Mesendoderm (in vitro differentiated cells): ENCODE data around the gene GNPTG.

Experiments used
- DNase-seq: peaks from one replicate; pipeline ENCODE4 v3.0.0; 2013
- H2AK5ac ChIP-seq: 2 replicates; pipeline ENCODE4 v1.6.1; 2013; ENCODE audit warnings: low read length, inconsistent platforms
- H2BK120ac ChIP-seq: 2 replicates; pipeline ENCODE4 v1.6.1; 2013; ENCODE audit warnings: low read depth, mild to moderate bottlenecking, low read length, moderate library complexity, mixed read lengths
- H2BK15ac ChIP-seq: replicated peaks from 2 replicates; pipeline ENCODE4 v1.6.1; 2013; ENCODE audit warnings: low read depth, mild to moderate bottlenecking, moderate library complexity
- H2BK5ac ChIP-seq: 2 replicates; pipeline ENCODE4 v1.6.1; 2013; ENCODE audit warnings: low read length, inconsistent platforms
- H3K18ac ChIP-seq: 2 replicates; pipeline ENCODE4 v1.6.1; 2013; ENCODE audit warnings: mild to moderate bottlenecking, low read length, mixed read lengths
- H3K23ac ChIP-seq: one replicate; pipeline ENCODE4 v1.6.1; 2013; ENCODE audit warnings: low read length
- H3K27ac ChIP-seq: 2 replicates; pipeline ENCODE4 v1.5.1; 2013; ENCODE audit warnings: low read depth, mild to moderate bottlenecking, inconsistent platforms, low read length, moderate library complexity
- H3K27me3 ChIP-seq: 2 replicates; pipeline ENCODE4 v1.6.1; 2013; ENCODE audit warnings: low read length, control low read depth, mild to moderate bottlenecking, inconsistent platforms; ENCODE audit not compliant: insufficient read depth, poor library complexity
- H3K36me3 ChIP-seq: 2 replicates; pipeline ENCODE4 v1.6.1; 2013; ENCODE audit warnings: low read length, inconsistent platforms; ENCODE audit not compliant: control insufficient read depth, insufficient read depth
- H3K4ac ChIP-seq: one replicate; pipeline ENCODE4 v1.6.1; 2013; ENCODE audit warnings: low read depth, mild to moderate bottlenecking, low read length, moderate library complexity
- H3K4me1 ChIP-seq: 2 replicates; pipeline ENCODE4 v1.6.1; 2013; ENCODE audit warnings: low read depth, low read length, inconsistent platforms; ENCODE audit not compliant: control insufficient read depth
- H3K4me2 ChIP-seq: 2 replicates; pipeline ENCODE4 v1.6.1; 2013; ENCODE audit warnings: low read length
- H3K4me3 ChIP-seq: 2 replicates; pipeline ENCODE4 v1.5.1; 2013; ENCODE audit warnings: mild to moderate bottlenecking, low read length
- H3K56ac ChIP-seq: one replicate; pipeline ENCODE4 v1.6.1; 2013; ENCODE audit warnings: low read length
- H3K79me1 ChIP-seq: 2 replicates; pipeline ENCODE4 v1.6.1; 2013; ENCODE audit warnings: low read length, inconsistent platforms
- H3K79me2 ChIP-seq: 2 replicates; pipeline ENCODE4 v1.6.1; 2013; ENCODE audit warnings: mild to moderate bottlenecking, low read length; ENCODE audit not compliant: control insufficient read depth, insufficient read depth
- H3K9ac ChIP-seq: 2 replicates; pipeline ENCODE4 v1.6.1; 2013; ENCODE audit warnings: low read length, inconsistent platforms
- H4K5ac ChIP-seq: one replicate; pipeline ENCODE4 v1.6.1; 2013; ENCODE audit warnings: low read length
- H4K8ac ChIP-seq: one replicate; pipeline ENCODE4 v1.6.1; 2013; ENCODE audit warnings: low read depth, mild to moderate bottlenecking, control low read depth, low read length, moderate library complexity
- WGBS: extraction: QIAGEN DNeasy Blood & Tissue Kit; methylation state at CpG from one replicate; pipeline ENCODE4 v1.1.7; 2013; ENCODE audit warnings: low lambda C conversion rate, missing lambda C conversion rate; ENCODE audit not compliant: insufficient coverage; ENCODE audit errors: extremely low coverage; 5-methylcytosine and 5-hydroxymethylcytosine counted together

Gene GNPTG

DNA sequence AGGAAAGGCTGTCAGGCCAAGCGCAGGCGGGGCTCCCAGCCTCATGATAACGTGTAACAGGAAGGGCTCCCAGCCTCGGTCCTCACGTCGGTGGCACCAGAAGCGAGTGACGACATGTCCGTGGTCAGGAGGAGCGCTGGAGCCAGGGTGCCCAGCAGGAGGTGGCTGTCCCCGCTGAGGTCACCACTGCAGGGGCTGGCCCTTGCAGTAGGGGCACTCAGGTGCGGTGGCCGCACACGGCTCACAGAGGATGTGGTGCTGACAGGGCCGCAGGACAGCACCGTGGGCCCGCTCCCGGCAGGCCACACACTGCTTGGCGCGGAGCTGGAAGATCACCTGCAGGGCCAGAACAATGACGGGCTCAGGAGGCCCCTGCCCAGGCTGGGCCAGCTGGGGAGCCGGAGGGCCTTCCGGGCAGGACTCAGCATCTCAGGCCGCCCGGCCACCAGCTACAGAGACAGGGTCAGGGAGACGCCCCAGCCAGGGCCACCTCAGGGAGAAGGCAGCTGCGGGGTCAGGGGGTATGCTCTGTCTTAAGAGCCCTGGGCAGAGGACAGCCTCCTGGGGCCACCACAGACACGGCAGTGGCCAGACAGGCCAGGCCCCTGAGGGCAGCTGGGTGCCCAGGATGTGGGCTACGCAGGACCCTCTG lies 14.5 kb downstream of the GNPTG start:
- H2BK5ac ChIP-seq = no peak overlapping the region
- no peak overlapping the region for H3K18ac ChIP-seq
- no peak overlapping the region for H3K4me3 ChIP-seq
- no peaks in the 10 kb centered on the region for H3K4me1 ChIP-seq
- H2BK15ac ChIP-seq = no peak overlapping the region
- no peaks in the 10 kb centered on the region for H3K27me3 ChIP-seq
- H2AK5ac ChIP-seq = no peak overlapping the region
- DNase-seq = no peak
- H3K27ac ChIP-seq = no peak overlapping the region
- no peak overlapping the region for H3K4ac ChIP-seq
- H3K4me2 ChIP-seq = no peak overlapping the region
- peaks cover 5% of the 10 kb centered on the region for H3K36me3 ChIP-seq
- no peak overlapping the region for H3K56ac ChIP-seq
- WGBS = no CpG with 5 or more reads among the region's 29 CpGs
- no peak overlapping the region for H2BK120ac ChIP-seq
- no peak overlapping the region for H3K23ac ChIP-seq
- H4K5ac ChIP-seq = no peak overlapping the region
- no peak overlapping the region for H4K8ac ChIP-seq
- H3K79me1 ChIP-seq = peaks cover 4% of the 10 kb centered on the region
- H3K79me2 ChIP-seq = peaks cover 2% of the 10 kb centered on the region
- no peak overlapping the region for H3K9ac ChIP-seq

DNA sequence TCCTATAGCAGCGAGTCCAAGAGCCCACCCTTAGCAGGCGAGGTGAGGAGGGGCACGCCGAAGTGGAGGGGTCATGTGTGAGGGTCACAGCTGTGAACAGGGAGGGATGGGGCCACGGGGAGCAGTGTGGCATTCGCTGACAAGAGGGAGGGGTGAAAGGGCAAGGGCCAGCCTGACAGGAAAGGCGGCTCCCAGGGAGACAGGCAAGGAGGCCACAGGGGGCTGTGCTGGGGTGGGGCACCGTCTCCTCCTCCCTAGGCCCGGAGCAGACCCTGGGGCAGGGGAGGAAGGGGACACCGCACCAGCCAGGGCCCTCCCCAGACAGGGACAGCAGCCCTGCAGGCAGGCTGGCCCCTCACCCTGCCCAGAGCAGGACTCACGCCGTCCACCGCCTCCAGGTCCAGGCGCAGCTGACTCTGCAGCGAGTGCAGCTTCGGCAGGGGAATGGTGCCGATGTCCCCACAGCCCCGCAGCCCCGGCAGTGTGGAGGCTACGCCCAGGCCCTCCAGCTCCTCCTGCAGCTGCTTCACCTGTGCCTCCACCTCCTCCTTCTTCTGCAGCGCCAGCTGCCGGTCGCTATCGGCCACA lies 15.1 kb downstream of the GNPTG start:
- no peak overlapping the region for H2BK120ac ChIP-seq
- H3K56ac ChIP-seq = no peak overlapping the region
- H4K8ac ChIP-seq = no peak overlapping the region
- no peak overlapping the region for H3K27ac ChIP-seq
- no peak overlapping the region for H3K4me2 ChIP-seq
- H4K5ac ChIP-seq = no peak overlapping the region
- no peak for DNase-seq
- H3K4me3 ChIP-seq = no peak overlapping the region
- H2AK5ac ChIP-seq = no peak overlapping the region
- peaks cover 5% of the 10 kb centered on the region for H3K36me3 ChIP-seq
- no peak overlapping the region for H3K4ac ChIP-seq
- peaks cover 2% of the 10 kb centered on the region for H3K79me2 ChIP-seq
- no peak overlapping the region for H3K23ac ChIP-seq
- H3K4me1 ChIP-seq = no peaks in the 10 kb centered on the region
- no peak overlapping the region for H3K9ac ChIP-seq
- no CpG with 5 or more reads among the region's 24 CpGs for WGBS
- H3K18ac ChIP-seq = no peak overlapping the region
- H3K79me1 ChIP-seq = peaks cover 4% of the 10 kb centered on the region
- no peak overlapping the region for H2BK5ac ChIP-seq
- no peak overlapping the region for H2BK15ac ChIP-seq
- H3K27me3 ChIP-seq = no peaks in the 10 kb centered on the region

DNA sequence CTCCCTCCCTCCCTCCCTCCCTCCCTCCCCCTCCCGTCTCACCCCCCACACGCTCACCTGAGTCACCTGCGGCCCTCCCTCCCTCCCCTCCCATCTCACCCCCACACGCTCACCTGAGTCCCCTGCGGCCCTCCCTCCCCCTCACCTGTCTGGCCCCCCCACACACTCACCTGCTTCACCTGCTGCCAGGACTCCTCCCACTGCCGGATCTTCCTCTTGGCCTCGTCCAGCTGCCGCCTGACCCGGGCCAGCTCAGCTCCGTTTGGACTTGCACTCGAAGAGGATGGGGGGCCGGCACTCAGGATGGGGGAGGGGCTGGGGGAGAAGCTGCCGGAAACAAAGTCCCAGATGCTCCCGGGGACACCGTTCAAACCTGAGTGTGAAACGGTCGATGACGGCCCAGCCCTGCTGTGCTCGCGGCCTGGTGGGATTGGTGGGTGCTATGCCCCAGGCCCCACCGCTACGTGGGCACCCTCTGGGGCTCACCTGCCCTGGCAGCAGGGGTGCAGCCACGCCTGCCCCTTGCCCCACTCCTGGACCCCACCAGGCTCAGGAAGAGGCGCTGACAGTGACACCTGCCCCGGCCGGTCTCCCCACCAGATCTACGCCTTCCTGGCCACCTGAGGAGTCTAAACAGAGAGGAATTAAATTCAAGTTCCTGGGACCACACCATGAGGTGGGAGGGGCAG lies 15.9 kb downstream of the GNPTG start:
- H3K4me3 ChIP-seq = no peak overlapping the region
- H2BK120ac ChIP-seq = no peak overlapping the region
- H4K5ac ChIP-seq = no peak overlapping the region
- peaks cover 5% of the 10 kb centered on the region for H3K36me3 ChIP-seq
- no peak overlapping the region for H3K56ac ChIP-seq
- H3K27ac ChIP-seq = no peak overlapping the region
- H3K79me2 ChIP-seq = no peaks in the 10 kb centered on the region
- no CpG with 5 or more reads among the region's 27 CpGs for WGBS
- H2BK15ac ChIP-seq = no peak overlapping the region
- no peaks in the 10 kb centered on the region for H3K27me3 ChIP-seq
- no peak overlapping the region for H3K18ac ChIP-seq
- peaks cover 3% of the 10 kb centered on the region for H3K79me1 ChIP-seq
- DNase-seq = no peak
- no peak overlapping the region for H3K23ac ChIP-seq
- no peak overlapping the region for H3K4me2 ChIP-seq
- no peaks in the 10 kb centered on the region for H3K4me1 ChIP-seq
- H2BK5ac ChIP-seq = no peak overlapping the region
- H2AK5ac ChIP-seq = no peak overlapping the region
- H4K8ac ChIP-seq = no peak overlapping the region
- H3K4ac ChIP-seq = no peak overlapping the region
- H3K9ac ChIP-seq = no peak overlapping the region

DNA sequence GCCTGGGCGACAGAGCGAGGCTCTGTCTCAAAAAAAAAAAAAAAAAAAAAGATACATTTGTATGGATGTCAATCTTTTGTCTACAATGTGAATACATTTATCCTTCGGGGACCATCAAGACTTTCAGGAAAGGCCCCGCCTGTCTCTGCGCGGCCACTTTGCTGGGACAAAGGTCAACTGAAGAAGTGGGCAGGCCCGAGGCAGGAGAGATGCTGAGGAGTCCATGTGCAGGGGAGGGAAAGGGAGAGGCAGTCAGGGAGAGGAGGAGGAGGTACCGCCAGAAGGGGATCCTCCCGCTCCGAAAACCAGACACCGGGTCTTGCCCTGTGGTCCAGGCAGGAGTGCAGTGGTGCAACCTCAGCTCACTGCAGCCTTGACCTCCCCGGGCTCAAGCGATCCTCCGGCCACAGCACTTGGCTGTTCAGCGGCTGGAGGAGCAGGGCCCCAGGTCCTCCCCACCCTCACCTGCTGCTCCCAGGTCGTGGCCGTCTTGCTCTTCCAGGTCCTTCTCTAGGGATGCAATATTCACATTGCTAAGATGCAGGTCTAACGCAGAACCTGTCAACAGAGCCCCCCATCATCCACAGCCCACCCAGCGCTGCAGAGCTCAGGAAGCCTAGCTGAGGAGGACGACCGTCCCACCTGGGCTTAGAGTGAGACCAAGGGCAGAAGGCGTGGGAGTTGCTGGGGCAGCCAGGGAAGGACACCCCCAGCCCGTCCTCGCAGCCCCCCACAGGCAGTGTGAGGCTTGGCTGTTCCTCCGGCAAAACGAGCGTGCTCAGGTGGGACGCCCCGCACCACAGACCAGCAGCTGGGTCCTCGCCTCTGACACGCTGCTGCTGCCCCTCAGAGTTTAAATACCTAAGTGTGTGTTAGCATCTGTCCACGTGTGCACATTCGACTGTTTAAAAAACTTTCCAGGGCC lies 19.6 kb downstream of the GNPTG start:
- Histone ChIP-seq H2BK15ac (no peak overlapping the region), H3K23ac (no peak overlapping the region), H3K18ac (no peak overlapping the region), H3K27me3 (no peaks in the 10 kb centered on the region), H3K56ac (no peak overlapping the region), H4K5ac (no peak overlapping the region), H2AK5ac (no peak overlapping the region), H3K79me1 (peaks cover 5% of the 10 kb centered on the region), H2BK5ac (no peak overlapping the region), H3K4ac (no peak overlapping the region), H3K27ac (no peak overlapping the region), H3K9ac (no peak overlapping the region), H4K8ac (no peak overlapping the region), H3K4me1 (no peaks in the 10 kb centered on the region), H2BK120ac (no peak overlapping the region), H3K79me2 (peaks cover 2% of the 10 kb centered on the region), H3K36me3 (peaks cover 1% of the 10 kb centered on the region), H3K4me2 (no peak overlapping the region), H3K4me3 (no peak overlapping the region)
- DNase-seq = no peak
- no CpG with 5 or more reads among the region's 33 CpGs for WGBS

DNA sequence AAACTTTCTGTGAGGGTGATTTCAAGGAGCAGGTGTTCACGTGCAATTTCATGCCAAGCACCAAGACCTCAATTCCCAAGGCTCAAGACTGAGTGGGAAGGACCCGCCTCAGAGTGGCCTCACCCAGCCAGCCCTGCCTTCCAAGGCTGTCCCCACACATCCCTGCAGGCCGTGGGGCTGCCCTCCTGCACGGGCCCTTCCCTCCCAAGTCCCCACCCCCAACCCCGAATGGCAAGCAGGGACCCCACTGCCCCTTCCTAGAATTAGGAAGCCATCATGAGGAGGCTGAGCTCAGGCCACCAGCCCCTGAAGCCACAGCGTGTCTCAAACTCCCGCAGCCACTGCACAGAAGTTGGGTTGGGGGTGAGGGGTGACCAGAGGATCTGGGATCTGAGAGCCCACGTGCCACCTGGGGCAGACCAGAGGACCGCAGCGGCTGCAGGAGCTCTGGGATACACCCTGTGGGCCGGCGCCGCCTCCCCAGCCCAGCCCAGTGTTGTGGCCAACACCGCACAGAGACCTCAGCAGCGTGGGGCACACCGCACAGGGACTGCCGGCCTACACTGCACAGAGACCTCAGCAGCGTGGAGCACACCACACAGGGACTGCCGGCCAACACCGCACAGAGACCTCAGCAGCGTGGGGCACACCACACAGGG lies 20.7 kb downstream of the GNPTG start:
- H2BK5ac ChIP-seq = no peak overlapping the region
- no peak overlapping the region for H3K9ac ChIP-seq
- no CpG with 5 or more reads among the region's 21 CpGs for WGBS
- no peak overlapping the region for H3K18ac ChIP-seq
- no peak overlapping the region for H3K4ac ChIP-seq
- no peaks in the 10 kb centered on the region for H3K4me1 ChIP-seq
- no peak overlapping the region for H2AK5ac ChIP-seq
- no peak for DNase-seq
- H3K79me1 ChIP-seq = peaks cover 7% of the 10 kb centered on the region
- no peak overlapping the region for H3K4me3 ChIP-seq
- no peak overlapping the region for H3K23ac ChIP-seq
- H3K27me3 ChIP-seq = no peaks in the 10 kb centered on the region
- H4K8ac ChIP-seq = no peak overlapping the region
- H4K5ac ChIP-seq = no peak overlapping the region
- peaks cover 6% of the 10 kb centered on the region for H3K79me2 ChIP-seq
- no peak overlapping the region for H3K27ac ChIP-seq
- H3K36me3 ChIP-seq = no peaks in the 10 kb centered on the region
- H2BK120ac ChIP-seq = no peak overlapping the region
- H3K56ac ChIP-seq = no peak overlapping the region
- H3K4me2 ChIP-seq = no peak overlapping the region
- H2BK15ac ChIP-seq = no peak overlapping the region
